ENCODE measurements around the gene MYBPC2.
"Not testable (repeated sequence)": the region's sequence is repeated elsewhere in the genome, so short reads cannot be mapped to it uniquely, and the experiment has no call there.

The MYBPC2 gene

GRCh38 chr19:50433201-50434180 lies 799 bp downstream of the MYBPC2 start:
- ATAC-seq (no peak), DNase-seq (no peak)
- Mint-ChIP-seq H3K4me3 (peak overlapping the region in 1 of 2 donors; percentile 80), H3K27ac (no peak overlapping the region), H3K27me3 (peaks cover 64% of the 10 kb centered on the region), H3K9me3 (no peaks in the 10 kb centered on the region), H3K4me1 (peaks cover 30% of the 10 kb centered on the region)

DNA sequence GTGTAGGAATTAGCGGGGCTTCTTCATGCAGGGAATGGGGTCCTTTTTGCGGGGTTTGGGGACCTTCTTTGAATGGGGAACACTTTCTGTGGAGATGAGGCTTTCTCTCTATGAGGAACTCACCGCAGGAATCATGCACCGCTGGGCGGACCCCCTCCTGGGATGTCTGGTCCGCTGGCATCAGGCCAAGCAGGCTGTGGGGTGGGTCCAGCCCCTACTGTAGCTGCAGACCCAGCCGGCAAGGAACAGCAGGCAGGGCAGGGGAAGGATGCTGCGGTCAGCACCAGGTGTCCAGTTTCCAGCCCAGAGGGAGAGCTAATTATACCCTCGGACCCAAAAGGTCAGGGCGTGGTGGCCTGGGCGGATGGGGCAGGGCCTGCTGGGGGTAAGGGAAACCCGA lies 1.8 kb downstream of the MYBPC2 start:
- DNase-seq (no peak), ATAC-seq (no peak)
- H3K4me3 Mint-ChIP-seq: no peak overlapping the region
- no peaks in the 10 kb centered on the region for H3K9me3 Mint-ChIP-seq
- peaks cover 23% of the 10 kb centered on the region for H3K4me1 Mint-ChIP-seq
- no peak overlapping the region for H3K27ac Mint-ChIP-seq
- H3K27me3 Mint-ChIP-seq: peaks cover 53% of the 10 kb centered on the region

GRCh38 chr19:50435221-50435620 lies 2.5 kb downstream of the MYBPC2 start:
- DNase-seq: no peak
- peaks cover 23% of the 10 kb centered on the region for H3K4me1 Mint-ChIP-seq

DNA sequence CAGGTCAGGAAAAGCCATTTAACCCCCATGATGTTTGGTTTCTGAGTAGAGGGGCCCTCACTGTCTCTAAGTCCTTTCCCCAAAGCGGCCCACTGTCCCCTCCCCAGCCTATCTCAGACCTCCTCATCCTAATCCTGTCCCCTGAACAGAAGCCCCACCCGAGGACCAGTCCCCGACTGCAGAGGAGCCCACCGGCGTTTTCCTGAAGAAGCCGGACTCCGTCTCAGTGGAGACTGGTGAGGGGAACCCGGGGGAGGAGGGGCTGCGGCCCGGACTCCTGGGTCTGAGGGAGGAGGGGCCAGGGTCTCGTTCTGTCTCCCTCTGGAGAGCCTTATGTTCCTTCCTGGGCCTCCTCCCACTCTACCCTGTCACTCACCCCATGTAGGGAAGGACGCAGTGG lies 2.9 kb downstream of the MYBPC2 start:
- no peak overlapping the region for H3K4me3 Mint-ChIP-seq
- no peaks in the 10 kb centered on the region for H3K9me3 Mint-ChIP-seq

More at GRCh38 chr19:50435221-50435620, 2.5 kb downstream of the MYBPC2 start:
- Mint-ChIP-seq H3K9me3 (no peaks in the 10 kb centered on the region), H3K4me3 (no peak overlapping the region), H3K27ac (no peak overlapping the region), H3K27me3 (peaks cover 46% of the 10 kb centered on the region)
- ATAC-seq: no peak

GRCh38 chr19:50437862-50438449 lies 5.3 kb downstream of the MYBPC2 start:
- no peak for DNase-seq
- H3K4me1 Mint-ChIP-seq: peaks cover 1% of the 10 kb centered on the region
- no peak overlapping the region for H3K4me3 Mint-ChIP-seq
- no peak for ATAC-seq
- H3K27ac Mint-ChIP-seq: peak overlapping the region in 1 of 2 donors; percentile 13
- H3K27me3 Mint-ChIP-seq: peaks cover 23% of the 10 kb centered on the region
- no peaks in the 10 kb centered on the region for H3K9me3 Mint-ChIP-seq

More for the DNA sequence above, 2.9 kb downstream of the MYBPC2 start:
- peaks cover 42% of the 10 kb centered on the region for H3K27me3 Mint-ChIP-seq
- H3K4me1 Mint-ChIP-seq: peaks cover 20% of the 10 kb centered on the region
- H3K27ac Mint-ChIP-seq: no peak overlapping the region
- ATAC-seq (no peak), DNase-seq (no peak)

DNA sequence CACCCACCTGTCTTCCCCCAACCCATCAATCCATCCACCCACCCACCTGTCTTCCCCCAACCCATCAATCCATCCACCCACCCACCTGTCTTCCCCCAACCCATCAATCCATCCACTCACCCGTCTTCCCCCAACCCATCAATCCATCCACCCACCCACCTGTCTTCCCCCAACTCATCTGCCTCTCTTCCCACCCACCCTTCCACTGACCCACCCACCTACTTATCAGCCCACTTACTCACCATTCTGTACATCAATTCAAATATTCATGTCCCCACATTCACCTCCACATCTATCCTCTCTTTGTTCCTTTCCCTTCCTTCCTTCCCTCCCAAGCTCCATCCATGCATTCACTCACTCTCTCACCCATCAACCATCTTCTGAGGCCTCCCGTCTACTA lies 6.4 kb downstream of the MYBPC2 start:
- DNase-seq, H3K9me3 Mint-ChIP-seq, H3K27ac Mint-ChIP-seq, H3K4me3 Mint-ChIP-seq, ATAC-seq, H3K4me1 Mint-ChIP-seq: not testable (repeated sequence)
- H3K27me3 Mint-ChIP-seq: peaks cover 17% of the 10 kb centered on the region

- no peaks in the 10 kb centered on the region for H3K4me1 Mint-ChIP-seq
- H3K27me3 Mint-ChIP-seq: peaks cover 6% of the 10 kb centered on the region
- DNase-seq: no peak
- H3K9me3 Mint-ChIP-seq: no peaks in the 10 kb centered on the region
- no peak overlapping the region for H3K27ac Mint-ChIP-seq
- ATAC-seq: no peak
- no peak overlapping the region for H3K4me3 Mint-ChIP-seq
These were observed 11.4 kb downstream of the MYBPC2 start for GRCh38 chr19:50444059-50444458.

- ATAC-seq: no peak
- Mint-ChIP-seq H3K27ac (no peak overlapping the region), H3K9me3 (no peaks in the 10 kb centered on the region), H3K4me1 (no peaks in the 10 kb centered on the region), H3K4me3 (no peak overlapping the region), H3K27me3 (peaks cover 20% of the 10 kb centered on the region)
- DNase-seq: no peak
These were observed 14.4 kb downstream of the MYBPC2 start for GRCh38 chr19:50447053-50447452.

DNA sequence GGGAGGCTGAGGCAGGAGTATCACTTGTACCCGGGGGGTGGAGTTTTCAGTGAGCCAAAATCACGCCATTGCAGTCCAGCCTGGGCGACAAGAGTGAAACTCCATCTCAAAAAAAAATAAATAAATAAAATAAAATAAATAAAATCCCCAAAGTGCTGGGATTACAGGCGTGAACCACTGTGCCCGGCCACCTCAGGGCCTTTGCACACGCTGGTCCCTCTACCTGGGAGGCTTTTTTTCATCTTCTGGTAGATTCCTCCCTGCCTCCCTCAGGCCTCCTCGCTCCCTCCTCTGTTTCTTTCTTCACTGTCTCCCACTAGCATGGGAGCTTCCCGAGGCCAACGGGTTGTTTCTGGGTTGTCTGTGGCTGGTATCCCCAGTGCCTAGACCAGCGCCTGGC lies 15.1 kb downstream of the MYBPC2 start:
- peaks cover 20% of the 10 kb centered on the region for H3K27me3 Mint-ChIP-seq
- H3K4me3 Mint-ChIP-seq: no peak overlapping the region
- DNase-seq (no peak), ATAC-seq (no peak)
- no peaks in the 10 kb centered on the region for H3K4me1 Mint-ChIP-seq
- no peak overlapping the region for H3K27ac Mint-ChIP-seq
- no peaks in the 10 kb centered on the region for H3K9me3 Mint-ChIP-seq

DNA sequence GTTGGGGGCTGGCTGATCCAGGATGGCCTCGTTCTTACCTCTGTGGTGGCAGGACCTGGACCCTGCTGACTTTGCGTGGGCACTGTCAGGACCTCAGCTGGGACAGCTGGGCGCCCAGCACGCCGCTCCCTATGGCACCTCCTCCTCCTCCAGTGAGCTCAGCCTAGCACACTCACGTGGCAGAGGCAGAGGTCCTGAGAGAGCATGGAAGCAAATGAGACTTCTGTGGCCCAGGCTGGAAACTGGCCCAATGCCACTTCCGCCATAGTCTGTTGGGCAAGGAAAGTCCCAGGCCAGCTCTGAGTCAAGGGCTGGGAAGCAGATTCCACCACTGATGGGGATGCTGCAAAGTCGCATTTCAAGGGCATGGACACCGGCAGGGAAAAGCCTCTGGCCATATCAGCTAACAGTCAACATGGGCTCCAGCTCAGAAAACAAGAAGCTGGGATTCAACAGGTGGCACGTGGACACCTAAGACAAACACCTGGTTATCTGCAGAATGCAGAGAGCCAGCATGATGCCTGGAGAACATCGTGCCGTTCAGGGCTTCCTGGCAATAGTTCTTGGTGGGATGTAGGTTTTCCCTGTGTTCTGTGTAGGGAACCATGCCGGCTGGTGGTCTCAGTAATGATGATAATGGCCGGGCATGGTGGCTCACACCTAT lies 16.7 kb downstream of the MYBPC2 start:
- ATAC-seq (no peak), DNase-seq (no peak)
- Mint-ChIP-seq H3K4me3 (no peak overlapping the region), H3K27ac (no peak overlapping the region), H3K4me1 (no peaks in the 10 kb centered on the region), H3K9me3 (no peaks in the 10 kb centered on the region), H3K27me3 (peaks cover 14% of the 10 kb centered on the region)

DNA sequence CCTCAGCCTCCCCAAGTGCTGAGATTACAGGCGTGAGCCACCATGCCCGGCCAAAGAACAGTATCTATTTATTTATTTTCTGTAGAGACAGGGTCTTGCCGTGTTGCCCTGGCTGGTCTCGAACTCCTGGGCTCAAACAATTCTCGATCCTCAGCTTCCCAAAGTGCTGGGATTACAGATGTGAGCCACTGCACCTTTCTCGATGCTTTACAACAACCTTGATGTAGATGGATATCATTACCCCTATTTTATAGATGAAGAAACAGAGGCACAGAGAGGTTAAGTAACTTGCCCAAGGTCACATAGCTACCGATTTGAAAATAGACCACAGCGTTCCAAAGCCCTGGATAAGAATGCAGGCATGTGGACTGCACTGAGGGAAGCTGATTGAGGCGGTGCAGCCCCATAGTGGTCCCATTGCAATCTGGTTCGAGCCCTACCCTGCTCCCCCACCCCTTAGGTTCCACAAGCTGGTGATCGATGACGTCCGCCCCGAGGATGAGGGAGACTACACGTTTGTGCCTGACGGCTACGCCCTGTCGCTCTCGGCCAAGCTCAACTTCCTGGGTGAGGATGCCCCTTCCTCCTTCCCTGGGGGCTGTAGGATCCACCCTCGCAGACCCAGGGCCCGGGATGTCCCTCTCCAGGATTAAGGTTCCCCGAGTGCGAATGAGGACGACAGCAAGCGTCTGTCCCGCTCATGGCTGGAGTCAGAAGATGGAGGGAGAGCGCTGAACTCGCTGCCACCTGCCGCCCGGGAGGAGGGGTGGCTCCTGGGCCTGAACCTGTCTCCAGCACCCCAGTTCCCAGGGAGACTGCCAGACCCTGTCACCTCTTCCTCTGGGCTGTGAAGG lies 17.9 kb downstream of the MYBPC2 start:
- DNase-seq (no peak), ATAC-seq (no peak)
- Mint-ChIP-seq H3K27me3 (peaks cover 14% of the 10 kb centered on the region), H3K27ac (peak overlapping the region in 1 of 2 donors; percentile 42), H3K9me3 (no peaks in the 10 kb centered on the region), H3K4me3 (no peak overlapping the region), H3K4me1 (no peaks in the 10 kb centered on the region)

- Mint-ChIP-seq H3K4me1 (no peaks in the 10 kb centered on the region), H3K27me3 (peaks cover 14% of the 10 kb centered on the region), H3K27ac (no peak overlapping the region), H3K4me3 (no peak overlapping the region), H3K9me3 (no peaks in the 10 kb centered on the region)
- no peak for DNase-seq
- ATAC-seq: no peak
These were observed 18.5 kb downstream of the MYBPC2 start for GRCh38 chr19:50451223-50451534.

- DNase-seq (no peak), ATAC-seq (no peak)
- Mint-ChIP-seq H3K27ac (no peak overlapping the region), H3K4me1 (no peaks in the 10 kb centered on the region), H3K27me3 (peaks cover 23% of the 10 kb centered on the region), H3K9me3 (no peaks in the 10 kb centered on the region), H3K4me3 (no peak overlapping the region)
These were observed 20.6 kb downstream of the MYBPC2 start for GRCh38 chr19:50453243-50453642.

DNA sequence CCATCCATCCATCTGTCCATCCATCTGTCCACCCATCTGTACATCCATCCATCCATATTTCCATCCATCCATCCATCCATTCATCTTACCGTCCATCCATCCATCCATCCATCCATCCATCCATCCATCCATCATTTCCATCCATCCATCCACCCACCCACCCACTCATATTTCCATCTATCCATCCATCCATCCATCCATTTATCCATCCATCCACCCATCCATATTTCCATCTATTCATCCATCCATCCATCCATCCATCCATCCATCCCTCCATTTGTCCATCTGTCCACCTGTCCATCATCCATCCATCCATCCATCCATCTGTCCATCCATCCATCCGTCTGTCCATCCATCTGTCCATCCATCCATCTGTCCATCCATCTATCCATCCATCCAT lies 23.3 kb downstream of the MYBPC2 start:
- Mint-ChIP-seq H3K27me3 (peaks cover 24% of the 10 kb centered on the region), H3K27ac (no peak overlapping the region), H3K4me3 (no peak overlapping the region), H3K9me3 (no peaks in the 10 kb centered on the region), H3K4me1 (peaks cover 11% of the 10 kb centered on the region)
- DNase-seq (no peak), ATAC-seq (no peak)

DNA sequence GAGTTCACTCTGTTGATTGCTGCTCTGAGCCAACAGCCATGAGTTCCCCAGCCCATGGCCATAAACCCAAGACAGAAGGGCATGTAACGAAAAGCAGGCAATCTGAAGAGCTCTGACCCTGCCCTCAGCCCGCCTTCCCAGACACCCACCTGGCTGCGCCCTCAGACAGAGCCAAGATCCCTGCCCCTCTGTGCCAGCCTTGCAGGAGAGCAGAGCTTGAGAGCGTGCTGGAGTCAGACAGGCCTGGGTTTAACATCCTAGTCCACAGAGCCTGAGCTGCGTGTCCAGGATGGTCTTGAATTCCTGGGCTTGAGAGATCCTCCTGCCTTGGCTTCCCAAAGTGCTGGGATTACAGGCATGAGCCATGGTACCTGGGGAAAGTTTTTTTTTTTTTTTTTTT lies 24.6 kb downstream of the MYBPC2 start:
- no peak for DNase-seq
- H3K27me3 Mint-ChIP-seq: peaks cover 20% of the 10 kb centered on the region

More for the DNA sequence above, 24.6 kb downstream of the MYBPC2 start:
- no peak for ATAC-seq
- Mint-ChIP-seq H3K9me3 (no peaks in the 10 kb centered on the region), H3K27ac (no peak overlapping the region), H3K4me3 (no peak overlapping the region), H3K4me1 (peaks cover 17% of the 10 kb centered on the region)
